CD14-positive monocyte (primary cell): ENCODE results near the gene SLC35F6. TPM values are rescaled to one million over a fixed set of nuclear protein-coding genes. Genes with fewer than 3 reads are reported as not detected.

ENCODE experiments used
- DNase-seq, 3 donors: peaks; one replicate each; pipeline ENCODE4 v3.0.0-alpha.2; 2011 to 2022
- H2AFZ ChIP-seq: 2 replicates; pipeline ENCODE4 v1.6.0; 2012; ENCODE audit warnings: mild to moderate bottlenecking, low read depth, low read length, inconsistent platforms; ENCODE audit not compliant: insufficient read depth, poor library complexity, severe bottlenecking
- H3K27ac ChIP-seq, 2 donors: 1 replicate in 1 of 2; 2 replicates in 1 of 2; pipeline ENCODE4 v1.5.1; 2012 to 2013; ENCODE audit warnings: low read length in 2 of 2, control low read depth in 1 of 2, inconsistent platforms in 1 of 2, low read depth in 1 of 2, mild to moderate bottlenecking in 1 of 2
- H3K27me3 ChIP-seq, 2 donors: one replicate each; pipeline versions ENCODE4 v1.6.0 to v1.6.1; 2011 to 2013; ENCODE audit warnings: low read length in 2 of 2; ENCODE audit not compliant: control insufficient read depth in 2 of 2, insufficient read depth in 2 of 2
- H3K36me3 ChIP-seq, 2 donors: replicated peaks in 1 of 2; 1 replicate in 1 of 2; 2 replicates in 1 of 2; pipeline versions ENCODE4 v1.5.1 to v1.6.1; 2012 to 2013; ENCODE audit warnings: low read length in 2 of 2, control low read depth in 1 of 2, inconsistent platforms in 1 of 2, mild to moderate bottlenecking in 1 of 2; ENCODE audit not compliant: insufficient read depth in 2 of 2, control insufficient read depth in 1 of 2
- H3K4me1 ChIP-seq, 2 donors: 1 replicate in 1 of 2; 2 replicates in 1 of 2; pipeline versions ENCODE4 v1.5.1 to v1.6.1; 2012 to 2013; ENCODE audit warnings: low read length in 2 of 2, control low read depth in 1 of 2, inconsistent platforms in 1 of 2, mild to moderate bottlenecking in 1 of 2, moderate library complexity in 1 of 2; ENCODE audit not compliant: insufficient read depth in 2 of 2, control insufficient read depth in 1 of 2
- H3K4me2 ChIP-seq: replicated peaks from 2 replicates; pipeline ENCODE3; 2012; ENCODE audit warnings: low read length, moderate library complexity, mild to moderate bottlenecking; ENCODE audit not compliant: poor library complexity, severe bottlenecking; ENCODE audit errors: extremely low read depth
- H3K4me3 ChIP-seq, 3 experiments: fragments of 200-600 bp in 1 of 3; sonication (generic) in 1 of 3; replicated peaks in 1 of 3; 1 replicate in 2 of 3; 2 replicates in 1 of 3; pipeline ENCODE4 v1.5.1; 2011 to 2013; ENCODE audit warnings: low read length in 3 of 3, mild to moderate bottlenecking in 3 of 3, control low read depth in 2 of 3, low read depth in 2 of 3, inconsistent platforms in 1 of 3, moderate library complexity in 1 of 3
- H3K79me2 ChIP-seq: 2 replicates; pipeline ENCODE4 v1.6.0; 2012; ENCODE audit warnings: mild to moderate bottlenecking, control low read depth, inconsistent platforms, low read length, moderate library complexity; ENCODE audit not compliant: insufficient read depth
- H3K9ac ChIP-seq: 2 replicates; pipeline ENCODE4 v1.6.0; 2017; ENCODE audit warnings: low read length, mild to moderate bottlenecking; ENCODE audit not compliant: insufficient read depth, poor library complexity, severe bottlenecking
- H3K9me3 ChIP-seq, 2 donors: replicated peaks in 1 of 2; 1 replicate in 1 of 2; 2 replicates in 1 of 2; pipeline versions ENCODE4 v1.5.1 to v1.6.1; 2012 to 2013; ENCODE audit warnings: low read length in 2 of 2, control low read depth in 1 of 2; ENCODE audit not compliant: control insufficient read depth in 1 of 2, insufficient read depth in 1 of 2
- H4K20me1 ChIP-seq: 2 replicates; pipeline ENCODE4 v1.6.0; 2012; ENCODE audit warnings: mild to moderate bottlenecking, low read length, control low read depth, moderate library complexity; ENCODE audit not compliant: insufficient read depth
- H3K27ac Mint-ChIP-seq, 7 donors: one replicate each; pipeline ENCODE4 v1.8.0; 2020; ENCODE audit warnings: mild to moderate bottlenecking in 7 of 7, mixed read lengths in 7 of 7, moderate library complexity in 6 of 7, inconsistent platforms in 2 of 7
- H3K27me3 Mint-ChIP-seq, 3 donors: one replicate each; pipeline ENCODE4 v1.8.0; 2021 to 2022; ENCODE audit warnings: low read depth in 3 of 3, mild to moderate bottlenecking in 3 of 3, mixed read lengths in 3 of 3, moderate library complexity in 3 of 3, inconsistent platforms in 1 of 3
- H3K36me3 Mint-ChIP-seq, 2 donors: one replicate each; pipeline ENCODE4 v1.8.0; 2020; ENCODE audit warnings: mixed read lengths in 2 of 2, inconsistent platforms in 1 of 2, mild to moderate bottlenecking in 1 of 2
- H3K4me1 Mint-ChIP-seq: one replicate; pipeline ENCODE4 v1.8.0; 2020; ENCODE audit warnings: mild to moderate bottlenecking, mixed read lengths
- H3K4me3 Mint-ChIP-seq, 2 donors: one replicate each; pipeline ENCODE4 v1.8.0; 2020; ENCODE audit warnings: mild to moderate bottlenecking in 2 of 2, mixed read lengths in 2 of 2, moderate library complexity in 1 of 2
- H3K9me3 Mint-ChIP-seq, 7 donors: one replicate each; pipeline ENCODE4 v1.8.0; 2020 to 2022; ENCODE audit warnings: mixed read lengths in 7 of 7, mild to moderate bottlenecking in 6 of 7, moderate library complexity in 6 of 7, inconsistent platforms in 2 of 7
- WGBS: methylation state at CpG from one replicate; pipeline ENCODE4 v1.1.5; 2013; ENCODE audit warnings: missing lambda C conversion rate; ENCODE audit not compliant: insufficient coverage; 5-methylcytosine and 5-hydroxymethylcytosine counted together
- intact Hi-C, 2 donors: fragments of 100-400 bp; cut with micrococcal nuclease; formaldehyde crosslinking; loops; one replicate each; pipeline versions ENCODE4 v1.15.0 to v1.15.1; 2023
- polyA plus RNA-seq, 3 donors: library from polyadenylated mRNA; depleted of rRNA in 1 of 3; unstranded in 2 of 3; stranded (reverse) in 1 of 3; fragments of 300-500 nt in 2 of 3; fragments of >200 nt in 1 of 3; fragmentation: Illumina TruSeq in 2 of 3; gene quantifications; 1 replicate in 2 of 3; 2 replicates in 1 of 3; pipeline ENCODE4 v1.2.3, GENCODE V29; 2012 to 2021
- TF ChIP-seq, protein P1 (sequence below): fragments of 200-600 bp; IDR thresholded peaks from one replicate; pipeline ENCODE4 v1.8.0; 2022; ENCODE audit warnings: antibody characterized with exemption, mild to moderate bottlenecking

SLC35F6 gene
- polyA plus RNA-seq, 3 donors = 11.3 to 22.2 (median 15.1) TPM

DNA sequence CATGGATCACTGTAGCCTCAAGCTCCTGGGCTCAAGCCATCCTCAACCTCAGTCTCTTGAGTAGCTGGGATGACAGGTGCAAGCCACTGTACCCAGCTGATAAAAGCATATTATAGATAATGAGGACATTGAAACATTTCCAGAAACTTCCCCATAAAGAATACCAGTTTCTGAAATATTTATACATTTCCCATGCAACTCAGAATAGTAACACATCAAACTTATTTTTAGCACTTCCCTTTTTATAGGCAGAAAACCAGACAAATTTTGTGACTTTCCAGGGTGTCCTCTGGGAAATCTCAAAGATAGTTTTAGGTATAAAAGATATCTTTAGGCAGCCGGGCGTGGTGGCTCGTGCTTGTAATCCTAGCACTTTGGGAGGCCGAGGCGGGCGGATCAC is 58.8 kb downstream of the SLC35F6 start:
- Histone ChIP-seq H3K27me3 (no peaks in the 10 kb centered on the region), H4K20me1 (no peaks in the 10 kb centered on the region), H3K27ac (no peak overlapping the region), H3K9ac (no peak overlapping the region), H3K4me1 (peaks cover 3 to 4% of the 10 kb centered on the region in 2 donors), H3K36me3 (no peaks in the 10 kb centered on the region), H3K79me2 (no peaks in the 10 kb centered on the region), H2AFZ (no peak overlapping the region), H3K4me2 (no peak overlapping the region), H3K9me3 (no peaks in the 10 kb centered on the region), H3K4me3 (no peak overlapping the region)
- no peak for DNase-seq
- Mint-ChIP-seq H3K36me3 (no peaks in the 10 kb centered on the region), H3K27me3 (peaks cover 7 to 13% (median 11%) of the 10 kb centered on the region in 3 donors), H3K9me3 (peaks cover 0 to 2% (median 0%) of the 10 kb centered on the region in 7 donors), H3K4me3 (no peak overlapping the region), H3K4me1 (peaks cover 7% of the 10 kb centered on the region), H3K27ac (no peak overlapping the region)
- intact Hi-C loops = no loop called here
- TF ChIP-seq, protein P1, sequence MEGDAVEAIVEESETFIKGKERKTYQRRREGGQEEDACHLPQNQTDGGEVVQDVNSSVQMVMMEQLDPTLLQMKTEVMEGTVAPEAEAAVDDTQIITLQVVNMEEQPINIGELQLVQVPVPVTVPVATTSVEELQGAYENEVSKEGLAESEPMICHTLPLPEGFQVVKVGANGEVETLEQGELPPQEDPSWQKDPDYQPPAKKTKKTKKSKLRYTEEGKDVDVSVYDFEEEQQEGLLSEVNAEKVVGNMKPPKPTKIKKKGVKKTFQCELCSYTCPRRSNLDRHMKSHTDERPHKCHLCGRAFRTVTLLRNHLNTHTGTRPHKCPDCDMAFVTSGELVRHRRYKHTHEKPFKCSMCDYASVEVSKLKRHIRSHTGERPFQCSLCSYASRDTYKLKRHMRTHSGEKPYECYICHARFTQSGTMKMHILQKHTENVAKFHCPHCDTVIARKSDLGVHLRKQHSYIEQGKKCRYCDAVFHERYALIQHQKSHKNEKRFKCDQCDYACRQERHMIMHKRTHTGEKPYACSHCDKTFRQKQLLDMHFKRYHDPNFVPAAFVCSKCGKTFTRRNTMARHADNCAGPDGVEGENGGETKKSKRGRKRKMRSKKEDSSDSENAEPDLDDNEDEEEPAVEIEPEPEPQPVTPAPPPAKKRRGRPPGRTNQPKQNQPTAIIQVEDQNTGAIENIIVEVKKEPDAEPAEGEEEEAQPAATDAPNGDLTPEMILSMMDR = no peak
- 92% methylated on average over 5 of the region's 6 CpGs for WGBS

Other genes starting within 250 kb of the SLC35F6 start
- not detected for gene CIB4, start 122.9 kb upstream of the SLC35F6 start, polyA plus RNA-seq
- not detected for gene KCNK3, start 71.6 kb upstream of the SLC35F6 start, polyA plus RNA-seq
- under 1 TPM in 1 of 3 donors, not detected in 2; 0.24 TPM for gene CENPA, start 21.8 kb downstream of the SLC35F6 start, polyA plus RNA-seq
- not detected for gene DPYSL5, start 83.8 kb downstream of the SLC35F6 start, polyA plus RNA-seq
- gene MAPRE3, start 206.4 kb downstream of the SLC35F6 start, polyA plus RNA-seq = 10 to 100 TPM in 1 of 3 donors, 1 to 10 TPM in 2; 2.4 to 14.4 (median 3.5) TPM